Esophagus squamous epithelium (tissue), 4 donors: Measurements from ENCODE around the gene DCST2.

Experiments used
- CTCF ChIP-seq, 6 experiments: fragments of 450-650 bp in 4 of 6; fragments of 200-600 bp in 2 of 6; sonication (generic) in 2 of 6; IDR thresholded peaks; one replicate each; pipeline ENCODE4 v1.5.1; 2016 to 2019; ENCODE audit warnings: antibody characterized with exemption in 6 of 6, mild to moderate bottlenecking in 4 of 6, moderate library complexity in 4 of 6
- POLR2A ChIP-seq, 4 donors: fragments of 450-650 bp; IDR thresholded peaks; one replicate each; pipeline ENCODE4 v1.6.1; 2017; ENCODE audit warnings: antibody characterized with exemption in 4 of 4, mild to moderate bottlenecking in 4 of 4, moderate library complexity in 3 of 4

DNA sequence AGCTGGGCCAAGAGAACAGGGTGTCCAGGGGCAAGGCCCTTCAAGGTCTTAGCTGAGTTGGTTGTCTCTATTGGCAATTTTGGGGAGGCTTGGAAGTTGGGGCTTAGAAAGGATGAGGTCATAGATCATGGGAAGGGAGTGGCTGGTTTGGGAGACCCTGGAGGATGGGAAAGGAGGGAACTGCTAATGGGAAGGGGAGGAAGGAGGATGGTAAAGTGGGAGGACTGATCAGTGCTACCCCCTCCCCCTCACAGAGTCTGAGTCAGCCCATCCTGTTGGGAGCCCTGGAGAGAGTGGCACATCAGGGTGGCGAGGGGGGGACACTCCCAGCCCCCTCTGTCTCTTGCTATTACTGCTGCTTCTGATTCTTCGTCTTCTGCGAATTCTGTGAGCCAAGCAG is 35.0 kb upstream of the DCST2 start:
- TF ChIP-seq CTCF (IDR thresholded peaks at IDR 0.05) (no peak), POLR2A (IDR thresholded peaks at IDR 0.05) (no peak)
